ENCODE data around the gene CDS1. TPM values are rescaled to one million over a fixed set of nuclear protein-coding genes. Genes with fewer than 3 reads are reported as not detected.
"Not testable (repeated sequence)": the region's sequence is repeated elsewhere in the genome, so short reads cannot be mapped to it uniquely, and the experiment has no call there.

Gene CDS1
- total RNA-seq, 2 donors from 2014 or later: 0.27 to 0.63 TPM

- no peak for DNase-seq (ENCODE audit: low spot score)
These were observed 98.8 kb downstream of the CDS1 start for GRCh38 chr4:84681486-84682274.

DNA sequence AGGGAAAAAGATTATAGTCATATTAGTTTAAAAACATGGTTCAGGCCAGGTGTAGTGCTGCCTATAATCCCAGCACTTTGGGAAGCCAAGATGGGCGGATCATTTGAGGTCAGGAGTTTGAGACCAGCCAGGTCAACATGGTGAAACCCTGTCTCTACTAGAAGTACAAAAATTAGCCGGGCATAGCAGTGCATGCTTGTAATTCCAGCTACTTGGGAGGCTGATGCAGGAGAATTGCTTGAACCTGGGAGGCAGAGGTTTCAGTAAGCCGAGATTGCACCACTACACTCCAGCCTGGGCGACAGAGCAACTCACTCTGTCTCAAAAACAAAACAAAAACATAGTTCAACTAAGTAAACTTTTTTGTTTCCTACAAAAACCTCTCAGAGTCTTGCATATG, 99.7 kb downstream of the CDS1 start:
- not testable (repeated sequence) for H3K4me3 ChIP-seq; H3K9me3 ChIP-seq; DNase-seq (ENCODE audit: low spot score); H3K27me3 ChIP-seq (replicated peaks; ENCODE audit: insufficient read depth); ATAC-seq (ENCODE audit: insufficient number of reproducible peaks, low FRiP score, low read depth)
- Histone ChIP-seq H3K36me3 (peaks cover 26% of the 10 kb centered on the region), H3K4me1 (ENCODE audit: control insufficient read depth in 1 of 2, low read depth in 2 of 2) (peaks cover 12 to 14% of the 10 kb centered on the region in 2 donors), H3K27ac (peak overlapping the region in 1 of 2 donors; percentile 0)

More at GRCh38 chr4:84681486-84682274, 98.8 kb downstream of the CDS1 start:
- Histone ChIP-seq H3K4me3 (no peak overlapping the region), H3K9me3 (no peaks in the 10 kb centered on the region), H3K27me3 (replicated peaks; ENCODE audit: insufficient read depth) (no peaks in the 10 kb centered on the region), H3K27ac (peak overlapping the region in 1 of 2 donors; percentile 0), H3K36me3 (peaks cover 30% of the 10 kb centered on the region), H3K4me1 (ENCODE audit: control insufficient read depth in 1 of 2, low read depth in 2 of 2) (peaks cover 12 to 14% of the 10 kb centered on the region in 2 donors)
- no peak for ATAC-seq (ENCODE audit: insufficient number of reproducible peaks, low FRiP score, low read depth)
- TF ChIP-seq, protein P1, sequence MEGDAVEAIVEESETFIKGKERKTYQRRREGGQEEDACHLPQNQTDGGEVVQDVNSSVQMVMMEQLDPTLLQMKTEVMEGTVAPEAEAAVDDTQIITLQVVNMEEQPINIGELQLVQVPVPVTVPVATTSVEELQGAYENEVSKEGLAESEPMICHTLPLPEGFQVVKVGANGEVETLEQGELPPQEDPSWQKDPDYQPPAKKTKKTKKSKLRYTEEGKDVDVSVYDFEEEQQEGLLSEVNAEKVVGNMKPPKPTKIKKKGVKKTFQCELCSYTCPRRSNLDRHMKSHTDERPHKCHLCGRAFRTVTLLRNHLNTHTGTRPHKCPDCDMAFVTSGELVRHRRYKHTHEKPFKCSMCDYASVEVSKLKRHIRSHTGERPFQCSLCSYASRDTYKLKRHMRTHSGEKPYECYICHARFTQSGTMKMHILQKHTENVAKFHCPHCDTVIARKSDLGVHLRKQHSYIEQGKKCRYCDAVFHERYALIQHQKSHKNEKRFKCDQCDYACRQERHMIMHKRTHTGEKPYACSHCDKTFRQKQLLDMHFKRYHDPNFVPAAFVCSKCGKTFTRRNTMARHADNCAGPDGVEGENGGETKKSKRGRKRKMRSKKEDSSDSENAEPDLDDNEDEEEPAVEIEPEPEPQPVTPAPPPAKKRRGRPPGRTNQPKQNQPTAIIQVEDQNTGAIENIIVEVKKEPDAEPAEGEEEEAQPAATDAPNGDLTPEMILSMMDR (IDR thresholded peaks at IDR 0.05): no peak

DNA sequence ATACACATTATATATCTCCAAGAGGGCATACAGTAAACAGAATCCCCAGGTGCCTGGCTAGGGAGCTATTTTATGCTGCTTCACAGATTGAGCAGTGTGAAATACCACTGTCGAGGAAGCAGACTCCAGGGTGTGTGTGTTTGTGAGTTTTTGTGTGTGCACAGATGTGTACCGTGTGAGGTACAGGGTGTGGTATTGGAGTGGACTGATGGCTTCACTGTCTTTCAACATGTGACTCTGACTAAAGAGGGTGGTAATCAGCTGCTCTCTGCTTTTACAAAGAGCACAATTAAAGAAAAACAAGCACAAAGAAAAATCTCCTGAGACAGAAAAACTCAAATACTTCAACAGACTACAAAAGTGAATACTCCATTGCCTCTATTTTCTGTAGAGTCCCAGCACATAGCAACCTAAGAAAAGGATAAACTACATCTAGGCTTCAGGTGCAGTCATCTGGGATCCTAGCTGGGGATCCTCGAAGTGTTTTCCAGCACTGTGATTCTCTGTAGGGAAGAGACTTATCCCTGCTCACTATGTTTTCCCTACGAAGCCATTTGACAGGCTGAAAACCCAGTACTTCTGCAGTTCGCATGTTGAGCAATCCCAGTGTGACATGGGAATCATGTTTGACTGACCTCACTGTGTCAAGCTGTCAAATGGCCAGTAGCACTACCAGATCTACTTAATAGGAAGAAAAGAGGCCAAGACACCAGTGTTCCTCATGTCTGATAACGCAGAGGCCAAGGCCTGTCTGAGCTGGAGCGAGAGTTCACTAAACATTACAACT, 100.3 kb downstream of the CDS1 start:
- H3K4me3 ChIP-seq: no peak overlapping the region

DNA sequence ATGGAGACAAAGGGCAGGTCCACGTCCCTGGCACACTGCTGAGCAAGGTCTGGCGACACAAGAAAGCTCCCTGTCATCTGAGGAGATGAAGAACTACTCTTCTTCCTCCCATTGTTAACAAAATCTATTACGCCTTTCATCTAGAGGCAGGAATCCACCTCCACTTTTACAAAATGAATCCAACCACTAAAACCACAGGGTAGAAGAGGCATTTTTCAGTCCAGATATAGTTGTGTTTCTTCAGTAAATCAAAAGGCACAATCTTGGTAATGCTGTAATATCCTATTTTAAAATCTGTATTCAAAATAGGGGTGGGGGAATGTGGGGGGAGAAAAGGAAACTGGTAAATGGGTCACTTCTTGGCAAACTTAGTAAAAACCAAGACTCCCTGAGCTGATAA, 101.4 kb downstream of the CDS1 start:
- Histone ChIP-seq H3K4me3 (no peak overlapping the region), H3K36me3 (peaks cover 19% of the 10 kb centered on the region), H3K9me3 (no peaks in the 10 kb centered on the region), H3K27me3 (replicated peaks; ENCODE audit: insufficient read depth) (no peaks in the 10 kb centered on the region), H3K4me1 (ENCODE audit: control insufficient read depth in 1 of 2, low read depth in 2 of 2) (peaks cover 12 to 14% of the 10 kb centered on the region in 2 donors), H3K27ac (peak overlapping the region in 1 of 2 donors; percentile 29)
- TF ChIP-seq, protein P1 (IDR thresholded peaks at IDR 0.05): no peak
- ATAC-seq (ENCODE audit: insufficient number of reproducible peaks, low FRiP score, low read depth) (no peak), DNase-seq (ENCODE audit: low spot score) (no peak)

More for the DNA sequence above, 100.3 kb downstream of the CDS1 start:
- no peaks in the 10 kb centered on the region for H3K27me3 ChIP-seq (replicated peaks; ENCODE audit: insufficient read depth)
- H3K9me3 ChIP-seq: no peaks in the 10 kb centered on the region
- peaks cover 12 to 14% of the 10 kb centered on the region in 2 donors for H3K4me1 ChIP-seq (ENCODE audit: control insufficient read depth in 1 of 2, low read depth in 2 of 2)
- H3K36me3 ChIP-seq: peaks cover 27% of the 10 kb centered on the region
- no peak for DNase-seq (ENCODE audit: low spot score)
- TF ChIP-seq, protein P1 (IDR thresholded peaks at IDR 0.05): no peak
- no peak overlapping the region for H3K27ac ChIP-seq
- ATAC-seq (ENCODE audit: insufficient number of reproducible peaks, low FRiP score, low read depth): no peak

GRCh38 chr4:84685105-84685504, 102.2 kb downstream of the CDS1 start:
- Histone ChIP-seq H3K4me3 (no peak overlapping the region), H3K4me1 (ENCODE audit: control insufficient read depth in 1 of 2, low read depth in 2 of 2) (peaks cover 12 to 14% of the 10 kb centered on the region in 2 donors), H3K27me3 (replicated peaks; ENCODE audit: insufficient read depth) (no peaks in the 10 kb centered on the region), H3K36me3 (peaks cover 19% of the 10 kb centered on the region), H3K9me3 (no peaks in the 10 kb centered on the region), H3K27ac (peak overlapping the region in 1 of 2 donors; percentile 29)
- no peak for ATAC-seq (ENCODE audit: insufficient number of reproducible peaks, low FRiP score, low read depth)
- no peak for DNase-seq (ENCODE audit: low spot score)
- TF ChIP-seq, protein P1 (IDR thresholded peaks at IDR 0.05): no peak

Data from thoracic aorta (tissue), 2 donors.